ENCODE data around the gene SBF1.
A peak's percentile ranks its signal among the peaks of the same experiment; 100 is the strongest.

SBF1 gene

DNA sequence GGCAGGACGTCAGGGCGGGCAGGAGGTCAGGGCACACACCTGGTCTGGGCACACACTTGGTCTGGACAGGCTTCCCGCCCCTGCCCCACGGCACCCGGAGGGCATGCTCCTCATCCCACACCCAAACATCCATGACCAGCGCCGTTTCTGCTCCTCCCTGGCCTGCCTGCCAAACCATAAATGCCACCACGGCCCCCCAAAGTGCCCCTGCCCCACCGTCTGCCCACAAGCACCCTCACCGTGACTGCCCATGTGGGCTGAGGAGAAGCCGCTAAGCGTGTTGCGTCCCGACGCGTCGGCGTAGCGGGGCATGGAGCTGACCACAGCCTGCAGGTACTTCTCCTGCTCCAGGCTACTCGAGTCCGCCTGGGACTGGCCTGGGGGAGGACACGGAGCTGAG, 15.8 kb downstream of the SBF1 start:
- no peaks in the 10 kb centered on the region for H3K4me1 ChIP-seq (ENCODE audit: insufficient read depth, low read length, poor library complexity, severe bottlenecking)
- no peak overlapping the region for H3K9ac ChIP-seq (ENCODE audit: low read depth, low read length, poor library complexity, severe bottlenecking)
- H3K36me3 ChIP-seq (ENCODE audit: insufficient read depth, low read length), result peaks cover 94% of the 10 kb centered on the region; the same call in 1 of the 2 replicates
- H3K4me3 ChIP-seq (ENCODE audit: low read length, poor library complexity, severe bottlenecking), result no peak overlapping the region
- H3K9me3 ChIP-seq (ENCODE audit: insufficient read depth, low read depth, low read length), result no peaks in the 10 kb centered on the region
- H2AFZ ChIP-seq (ENCODE audit: low read length), result no peak overlapping the region
- H3F3A ChIP-seq (ENCODE audit: low read depth), result no peaks in the 10 kb centered on the region
- no peak overlapping the region for H3K4me2 ChIP-seq (ENCODE audit: low read depth, low read length, poor library complexity, severe bottlenecking)
- no peaks in the 10 kb centered on the region for H3K27me3 ChIP-seq (ENCODE audit: insufficient read depth, low read length, poor library complexity, severe bottlenecking)
- peaks cover 9% of the 10 kb centered on the region for H4K20me1 ChIP-seq (ENCODE audit: insufficient read depth, low read length, poor library complexity, severe bottlenecking)
- peaks cover 8% of the 10 kb centered on the region; the same call in 1 of the 2 replicates for H3K79me2 ChIP-seq (ENCODE audit: insufficient read depth, low read length)
- no peaks in the 10 kb centered on the region for H3K9me2 ChIP-seq (replicated peaks; ENCODE audit: low read depth, low read length)
- TF ChIP-seq, protein P1, sequence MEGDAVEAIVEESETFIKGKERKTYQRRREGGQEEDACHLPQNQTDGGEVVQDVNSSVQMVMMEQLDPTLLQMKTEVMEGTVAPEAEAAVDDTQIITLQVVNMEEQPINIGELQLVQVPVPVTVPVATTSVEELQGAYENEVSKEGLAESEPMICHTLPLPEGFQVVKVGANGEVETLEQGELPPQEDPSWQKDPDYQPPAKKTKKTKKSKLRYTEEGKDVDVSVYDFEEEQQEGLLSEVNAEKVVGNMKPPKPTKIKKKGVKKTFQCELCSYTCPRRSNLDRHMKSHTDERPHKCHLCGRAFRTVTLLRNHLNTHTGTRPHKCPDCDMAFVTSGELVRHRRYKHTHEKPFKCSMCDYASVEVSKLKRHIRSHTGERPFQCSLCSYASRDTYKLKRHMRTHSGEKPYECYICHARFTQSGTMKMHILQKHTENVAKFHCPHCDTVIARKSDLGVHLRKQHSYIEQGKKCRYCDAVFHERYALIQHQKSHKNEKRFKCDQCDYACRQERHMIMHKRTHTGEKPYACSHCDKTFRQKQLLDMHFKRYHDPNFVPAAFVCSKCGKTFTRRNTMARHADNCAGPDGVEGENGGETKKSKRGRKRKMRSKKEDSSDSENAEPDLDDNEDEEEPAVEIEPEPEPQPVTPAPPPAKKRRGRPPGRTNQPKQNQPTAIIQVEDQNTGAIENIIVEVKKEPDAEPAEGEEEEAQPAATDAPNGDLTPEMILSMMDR (conservative IDR thresholded peaks at IDR 0.05; ENCODE audit: low read length), result no peak
- no peak for TF ChIP-seq EZH2phosphoT487 (IDR thresholded peaks at IDR 0.05; ENCODE audit: borderline replicate concordance)

- H3F3A ChIP-seq (ENCODE audit: low read depth), result no peaks in the 10 kb centered on the region
- H2AFZ ChIP-seq (ENCODE audit: low read length), result no peak overlapping the region
- no peak overlapping the region for H3K4me3 ChIP-seq (ENCODE audit: low read length, poor library complexity, severe bottlenecking)
- H4K20me1 ChIP-seq (ENCODE audit: insufficient read depth, low read length, poor library complexity, severe bottlenecking), result peaks cover 2% of the 10 kb centered on the region
- no peak for TF ChIP-seq EZH2phosphoT487 (IDR thresholded peaks at IDR 0.05; ENCODE audit: borderline replicate concordance)
- TF ChIP-seq, protein P1 (conservative IDR thresholded peaks at IDR 0.05; ENCODE audit: low read length), result peak; percentile 52
- H3K4me2 ChIP-seq (ENCODE audit: low read depth, low read length, poor library complexity, severe bottlenecking), result no peak overlapping the region
- H3K9ac ChIP-seq (ENCODE audit: low read depth, low read length, poor library complexity, severe bottlenecking), result no peak overlapping the region
- no peaks in the 10 kb centered on the region for H3K4me1 ChIP-seq (ENCODE audit: insufficient read depth, low read length, poor library complexity, severe bottlenecking)
- peaks cover 78% of the 10 kb centered on the region; the same call in 1 of the 2 replicates for H3K36me3 ChIP-seq (ENCODE audit: insufficient read depth, low read length)
- no peaks in the 10 kb centered on the region for H3K9me2 ChIP-seq (replicated peaks; ENCODE audit: low read depth, low read length)
- no peaks in the 10 kb centered on the region for H3K9me3 ChIP-seq (ENCODE audit: insufficient read depth, low read depth, low read length)
- no peaks in the 10 kb centered on the region for H3K79me2 ChIP-seq (ENCODE audit: insufficient read depth, low read length)
- no peaks in the 10 kb centered on the region for H3K27me3 ChIP-seq (ENCODE audit: insufficient read depth, low read length, poor library complexity, severe bottlenecking)
These were observed 18.2 kb downstream of the SBF1 start for GRCh38 chr22:50456466-50457234.

- no peak overlapping the region for H3K9ac ChIP-seq (ENCODE audit: low read depth, low read length, poor library complexity, severe bottlenecking)
- H3F3A ChIP-seq (ENCODE audit: low read depth), result no peaks in the 10 kb centered on the region
- peaks cover 2% of the 10 kb centered on the region for H4K20me1 ChIP-seq (ENCODE audit: insufficient read depth, low read length, poor library complexity, severe bottlenecking)
- no peak overlapping the region for H3K4me3 ChIP-seq (ENCODE audit: low read length, poor library complexity, severe bottlenecking)
- no peaks in the 10 kb centered on the region for H3K9me3 ChIP-seq (ENCODE audit: insufficient read depth, low read depth, low read length)
- H3K4me2 ChIP-seq (ENCODE audit: low read depth, low read length, poor library complexity, severe bottlenecking), result no peak overlapping the region
- no peaks in the 10 kb centered on the region for H3K4me1 ChIP-seq (ENCODE audit: insufficient read depth, low read length, poor library complexity, severe bottlenecking)
- no peaks in the 10 kb centered on the region for H3K79me2 ChIP-seq (ENCODE audit: insufficient read depth, low read length)
- H2AFZ ChIP-seq (ENCODE audit: low read length), result no peak overlapping the region
- no peak for TF ChIP-seq EZH2phosphoT487 (IDR thresholded peaks at IDR 0.05; ENCODE audit: borderline replicate concordance)
- TF ChIP-seq, protein P1 (conservative IDR thresholded peaks at IDR 0.05; ENCODE audit: low read length), result no peak
- H3K27me3 ChIP-seq (ENCODE audit: insufficient read depth, low read length, poor library complexity, severe bottlenecking), result no peaks in the 10 kb centered on the region
- H3K36me3 ChIP-seq (ENCODE audit: insufficient read depth, low read length), result peaks cover 72% of the 10 kb centered on the region; the same call in 1 of the 2 replicates
- no peaks in the 10 kb centered on the region for H3K9me2 ChIP-seq (replicated peaks; ENCODE audit: low read depth, low read length)
These were observed 18.8 kb downstream of the SBF1 start for GRCh38 chr22:50456026-50456425.

Measured in Loucy (cell line).